Activated naive CD8-positive, alpha-beta T cell treated with anti-CD3 and anti-CD28 coated beads, Interleukin-2, amount 50 U/mL, for 16 hours (primary cell): Measurements from ENCODE around the gene IFIT1B.
"Not testable (repeated sequence)": the region's sequence is repeated elsewhere in the genome, so short reads cannot be mapped to it uniquely, and the experiment has no call there.

Experiments used
- DNase-seq: peaks from one replicate; pipeline ENCODE4 v3.0.0-alpha.2; 2020; ENCODE audit warnings: low read depth, low spot score

Gene IFIT1B

GRCh38 chr10:89348975-89349374, 28.9 kb upstream of the IFIT1B start:
- no peak for DNase-seq

- not testable (repeated sequence) for DNase-seq
These were observed 27.1 kb upstream of the IFIT1B start for GRCh38 chr10:89350631-89351315.

GRCh38 chr10:89351412-89351779, 26.5 kb upstream of the IFIT1B start:
- DNase-seq, result no peak

GRCh38 chr10:89351780-89352597, 25.9 kb upstream of the IFIT1B start:
- no peak for DNase-seq

GRCh38 chr10:89352802-89353201, 25.1 kb upstream of the IFIT1B start:
- DNase-seq, result no peak

GRCh38 chr10:89355394-89355931, 22.4 kb upstream of the IFIT1B start:
- no peak for DNase-seq

- no peak for DNase-seq
These were observed 20.8 kb upstream of the IFIT1B start for GRCh38 chr10:89357096-89357495.

- DNase-seq, result no peak
These were observed 19.9 kb upstream of the IFIT1B start for GRCh38 chr10:89357975-89358374.

GRCh38 chr10:89360157-89360556, 17.7 kb upstream of the IFIT1B start:
- DNase-seq, result no peak

GRCh38 chr10:89362929-89363328, 14.9 kb upstream of the IFIT1B start:
- no peak for DNase-seq

- DNase-seq, result no peak
These were observed 14.0 kb upstream of the IFIT1B start for GRCh38 chr10:89363729-89364442.

- DNase-seq, result no peak
These were observed 13.3 kb upstream of the IFIT1B start for GRCh38 chr10:89364531-89364930.

- DNase-seq, result no peak
These were observed 10.3 kb upstream of the IFIT1B start for GRCh38 chr10:89367529-89367928.

- DNase-seq, result no peak
These were observed 9.7 kb upstream of the IFIT1B start for GRCh38 chr10:89368129-89368528.

GRCh38 chr10:89369156-89370105, 8.4 kb upstream of the IFIT1B start:
- DNase-seq, result no peak

- DNase-seq, result no peak
These were observed 6.8 kb upstream of the IFIT1B start for GRCh38 chr10:89371079-89371478.

GRCh38 chr10:89371987-89372386, 5.9 kb upstream of the IFIT1B start:
- DNase-seq, result no peak

- DNase-seq, result no peak
These were observed 3.7 kb upstream of the IFIT1B start for GRCh38 chr10:89373916-89374711.

- DNase-seq, result no peak
These were observed 3.1 kb upstream of the IFIT1B start for GRCh38 chr10:89374713-89375141.

GRCh38 chr10:89379103-89379502, 1.2 kb downstream of the IFIT1B start:
- no peak for DNase-seq
